MM.1S (cell line): ENCODE measurements around the gene TMPRSS13.
"Not testable (repeated sequence)": the region's sequence is repeated elsewhere in the genome, so short reads cannot be mapped to it uniquely, and the experiment has no call there.

Experiments used
- DNase-seq: peaks from one replicate; pipeline ENCODE4 v3.0.0-alpha.2; 2015
- H2AFZ ChIP-seq: fragments of 300-600 bp; sonication (generic); 2 replicates; pipeline ENCODE4 v1.6.0; 2016; ENCODE audit warnings: antibody characterized with exemption, low read length
- H3F3A ChIP-seq: fragments of 300-600 bp; sonication (generic); 2 replicates; pipeline ENCODE4 v1.6.1; 2016; ENCODE audit warnings: mild to moderate bottlenecking, antibody characterized with exemption, low read length, moderate library complexity, mixed read lengths; ENCODE audit not compliant: insufficient read depth
- H3K27ac ChIP-seq: fragments of 300-600 bp; sonication (generic); 2 replicates; pipeline ENCODE4 v1.5.1; 2016; ENCODE audit warnings: mild to moderate bottlenecking, low read length
- H3K27me3 ChIP-seq: fragments of 300-600 bp; sonication (generic); replicated peaks from 2 replicates; pipeline ENCODE4 v1.6.0; 2016; ENCODE audit warnings: low read length; ENCODE audit not compliant: insufficient read depth
- H3K36me3 ChIP-seq: fragments of 300-600 bp; sonication (generic); replicated peaks from 2 replicates; pipeline ENCODE4 v1.6.1; 2016; ENCODE audit warnings: mild to moderate bottlenecking, low read length, mixed read lengths; ENCODE audit not compliant: insufficient read depth
- H3K4me1 ChIP-seq: fragments of 300-600 bp; sonication (generic); 2 replicates; pipeline ENCODE4 v1.6.1; 2016; ENCODE audit warnings: low read length, mixed read lengths
- H3K4me2 ChIP-seq: fragments of 300-600 bp; sonication (generic); 2 replicates; pipeline ENCODE4 v1.6.0; 2016; ENCODE audit warnings: low read depth, low read length
- H3K4me3 ChIP-seq: fragments of 300-600 bp; sonication (generic); 2 replicates; pipeline ENCODE4 v1.5.1; 2016; ENCODE audit warnings: low read length, mixed read lengths
- H3K79me2 ChIP-seq: fragments of 300-600 bp; sonication (generic); 2 replicates; pipeline ENCODE4 v1.6.1; 2016; ENCODE audit warnings: mixed run types, low read length, mixed read lengths
- H3K9ac ChIP-seq: fragments of 300-600 bp; sonication (generic); 2 replicates; pipeline ENCODE4 v1.6.1; 2016; ENCODE audit warnings: low read length, mixed read lengths
- H3K9me2 ChIP-seq: fragments of 300-600 bp; sonication (generic); replicated peaks from 2 replicates; pipeline ENCODE4 v1.6.1; 2016; ENCODE audit warnings: mild to moderate bottlenecking, low read length, mixed read lengths; ENCODE audit not compliant: insufficient read depth
- H3K9me3 ChIP-seq: fragments of 300-600 bp; sonication (generic); replicated peaks from 2 replicates; pipeline ENCODE4 v1.6.1; 2016; ENCODE audit warnings: mild to moderate bottlenecking, low read length, mixed read lengths; ENCODE audit not compliant: insufficient read depth
- H4K20me1 ChIP-seq: fragments of 300-600 bp; sonication (generic); 2 replicates; pipeline ENCODE4 v1.6.1; 2016; ENCODE audit warnings: mild to moderate bottlenecking, low read length, moderate library complexity, mixed read lengths; ENCODE audit not compliant: insufficient read depth
- CTCF ChIP-seq: fragments of 300-600 bp; sonication (generic); IDR thresholded peaks from 2 replicates; pipeline ENCODE4 v1.5.1; 2016; ENCODE audit warnings: antibody characterized with exemption, low read length, mixed read lengths
- EZH2 ChIP-seq: fragments of 300-600 bp; sonication (generic); optimal IDR thresholded peaks from 2 replicates; pipeline ENCODE3; 2017; ENCODE audit warnings: low read depth, mild to moderate bottlenecking, antibody characterized with exemption, low read length, mixed read lengths
- EZH2phosphoT487 ChIP-seq: fragments of 300-600 bp; sonication (generic); IDR thresholded peaks from 2 replicates; pipeline ENCODE4 v1.6.1; 2018; ENCODE audit warnings: antibody characterized with exemption, low read length

The TMPRSS13 gene

GRCh38 chr11:117927926-117928325 lies 1.3 kb downstream of the TMPRSS13 start:
- H4K20me1 ChIP-seq: no peaks in the 10 kb centered on the region
- no peak for DNase-seq
- no peak overlapping the region for H3K4me3 ChIP-seq
- H3K27ac ChIP-seq: no peak overlapping the region
- no peaks in the 10 kb centered on the region; the same call in 1 of the 2 replicates for H3K27me3 ChIP-seq
- no peaks in the 10 kb centered on the region for H3K4me1 ChIP-seq
- H3K9me2 ChIP-seq: no peaks in the 10 kb centered on the region
- no peaks in the 10 kb centered on the region for H3K79me2 ChIP-seq
- H3F3A ChIP-seq: no peaks in the 10 kb centered on the region
- H3K36me3 ChIP-seq: no peaks in the 10 kb centered on the region
- no peaks in the 10 kb centered on the region for H3K9me3 ChIP-seq
- TF ChIP-seq CTCF (no peak), EZH2 (no peak), EZH2phosphoT487 (no peak)
- H2AFZ ChIP-seq: no peak overlapping the region
- no peak overlapping the region for H3K4me2 ChIP-seq
- H3K9ac ChIP-seq: no peak overlapping the region

GRCh38 chr11:117926166-117926565 lies 3.0 kb downstream of the TMPRSS13 start:
- not testable (repeated sequence) for H3K79me2 ChIP-seq, H3K4me1 ChIP-seq, H3K27ac ChIP-seq, H2AFZ ChIP-seq, H3K9me3 ChIP-seq, H3K9me2 ChIP-seq, H3K4me2 ChIP-seq, DNase-seq, H3K36me3 ChIP-seq, H3K9ac ChIP-seq, H4K20me1 ChIP-seq, H3K4me3 ChIP-seq, H3K27me3 ChIP-seq, H3F3A ChIP-seq

GRCh38 chr11:117925198-117925925 lies 3.8 kb downstream of the TMPRSS13 start:
- H3K4me1 ChIP-seq: no peaks in the 10 kb centered on the region
- H3K9ac ChIP-seq: no peak overlapping the region
- H3F3A ChIP-seq: no peaks in the 10 kb centered on the region
- H3K36me3 ChIP-seq: no peaks in the 10 kb centered on the region
- no peak overlapping the region for H3K4me3 ChIP-seq
- TF ChIP-seq EZH2phosphoT487 (no peak), CTCF (no peak), EZH2 (no peak)
- H3K4me2 ChIP-seq: no peak overlapping the region
- no peaks in the 10 kb centered on the region for H4K20me1 ChIP-seq
- no peaks in the 10 kb centered on the region for H3K79me2 ChIP-seq
- peak; percentile 39 for DNase-seq
- no peaks in the 10 kb centered on the region for H3K9me3 ChIP-seq
- no peaks in the 10 kb centered on the region; the same call in 1 of the 2 replicates for H3K27me3 ChIP-seq
- H3K9me2 ChIP-seq: no peaks in the 10 kb centered on the region
- H2AFZ ChIP-seq: no peak overlapping the region
- H3K27ac ChIP-seq: no peak overlapping the region

- no peak for TF ChIP-seq EZH2
- no peak for TF ChIP-seq CTCF
- no peak for TF ChIP-seq EZH2phosphoT487
- H3K27me3 ChIP-seq: no peaks in the 10 kb centered on the region; the same call in 1 of the 2 replicates
- no peaks in the 10 kb centered on the region for H4K20me1 ChIP-seq
- no peak overlapping the region for H3K4me2 ChIP-seq
- no peaks in the 10 kb centered on the region for H3K9me3 ChIP-seq
- H3K27ac ChIP-seq: no peak overlapping the region
- no peaks in the 10 kb centered on the region for H3K79me2 ChIP-seq
- no peaks in the 10 kb centered on the region for H3F3A ChIP-seq
- no peak overlapping the region for H3K9ac ChIP-seq
- no peaks in the 10 kb centered on the region for H3K36me3 ChIP-seq
- H3K4me1 ChIP-seq: no peaks in the 10 kb centered on the region
- no peak overlapping the region for H3K4me3 ChIP-seq
- no peaks in the 10 kb centered on the region for H3K9me2 ChIP-seq
- DNase-seq: no peak
- H2AFZ ChIP-seq: no peak overlapping the region
Measured at GRCh38 chr11:117924631-117925170, 4.5 kb downstream of the TMPRSS13 start.
